Stimulated activated CD8-positive, alpha-beta memory T cell treated with anti-CD3 and anti-CD28 coated beads, Interleukin-4, amount 100 ng/mL, for 48 hours (primary cell): Measurements from ENCODE around the gene PXDN.
"Not testable (repeated sequence)": the region's sequence is repeated elsewhere in the genome, so short reads cannot be mapped to it uniquely, and the experiment has no call there.

ENCODE experiments used
- DNase-seq: peaks from one replicate; pipeline ENCODE4 v3.0.0-alpha.2; 2020

Gene PXDN

DNA sequence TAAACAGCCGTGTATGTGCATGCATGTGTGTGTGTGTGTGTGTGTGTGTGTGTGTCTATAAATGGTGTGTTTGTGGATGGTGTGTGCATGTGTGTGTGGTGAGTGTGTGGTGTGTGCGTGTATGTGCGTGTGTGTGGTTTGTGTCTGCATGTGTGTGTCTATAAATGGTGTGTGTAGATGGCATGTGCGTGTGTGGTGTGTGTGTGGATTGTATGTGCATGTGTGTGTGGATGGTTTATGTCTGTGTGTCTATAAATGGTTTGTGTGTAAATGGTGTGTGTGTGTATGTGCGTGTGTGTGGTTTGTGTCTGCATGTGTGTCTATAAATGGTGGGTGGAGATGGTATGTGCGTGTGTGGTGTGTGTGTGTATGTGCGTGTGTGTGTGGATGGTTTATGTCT is 65.2 kb downstream of the PXDN start:
- DNase-seq = not testable (repeated sequence)

DNA sequence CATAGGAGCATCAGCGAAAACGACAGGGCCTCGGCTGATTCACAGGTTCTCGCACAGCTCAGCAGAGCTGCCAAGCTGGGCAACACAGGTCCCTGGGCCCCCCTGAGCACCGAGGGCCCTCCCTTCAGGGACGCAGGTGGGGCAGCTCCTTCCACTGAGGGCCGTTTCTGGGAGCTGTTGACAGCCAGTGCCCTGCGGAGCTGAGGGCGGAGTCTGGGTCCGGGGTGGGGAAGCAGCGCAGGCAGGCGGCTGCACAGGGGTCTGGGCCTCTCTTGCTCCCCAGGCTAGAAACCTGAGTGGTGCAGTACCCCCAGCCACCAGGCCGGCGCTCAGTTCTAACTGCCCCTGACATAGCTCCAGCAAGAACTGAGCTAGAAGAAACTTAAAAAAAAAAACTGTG is 65.7 kb downstream of the PXDN start:
- no peak for DNase-seq

DNA sequence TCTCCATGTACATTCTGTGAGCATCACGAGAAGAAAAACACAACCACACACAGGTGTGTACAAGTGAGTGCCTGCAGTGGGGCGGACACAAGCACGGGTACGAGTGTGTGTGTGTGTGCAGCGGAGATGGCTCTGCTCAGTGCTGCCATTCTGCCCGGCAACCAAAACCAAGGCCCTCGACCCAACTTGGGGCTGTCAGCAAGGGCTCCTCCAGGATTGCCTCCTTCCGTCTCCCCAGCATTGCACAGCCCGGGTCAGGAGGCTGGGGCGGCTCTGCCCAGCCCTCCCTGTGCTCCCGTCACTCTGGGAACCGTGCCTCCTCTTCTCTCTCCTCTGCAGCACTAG is 66.5 kb downstream of the PXDN start:
- DNase-seq = no peak

DNA sequence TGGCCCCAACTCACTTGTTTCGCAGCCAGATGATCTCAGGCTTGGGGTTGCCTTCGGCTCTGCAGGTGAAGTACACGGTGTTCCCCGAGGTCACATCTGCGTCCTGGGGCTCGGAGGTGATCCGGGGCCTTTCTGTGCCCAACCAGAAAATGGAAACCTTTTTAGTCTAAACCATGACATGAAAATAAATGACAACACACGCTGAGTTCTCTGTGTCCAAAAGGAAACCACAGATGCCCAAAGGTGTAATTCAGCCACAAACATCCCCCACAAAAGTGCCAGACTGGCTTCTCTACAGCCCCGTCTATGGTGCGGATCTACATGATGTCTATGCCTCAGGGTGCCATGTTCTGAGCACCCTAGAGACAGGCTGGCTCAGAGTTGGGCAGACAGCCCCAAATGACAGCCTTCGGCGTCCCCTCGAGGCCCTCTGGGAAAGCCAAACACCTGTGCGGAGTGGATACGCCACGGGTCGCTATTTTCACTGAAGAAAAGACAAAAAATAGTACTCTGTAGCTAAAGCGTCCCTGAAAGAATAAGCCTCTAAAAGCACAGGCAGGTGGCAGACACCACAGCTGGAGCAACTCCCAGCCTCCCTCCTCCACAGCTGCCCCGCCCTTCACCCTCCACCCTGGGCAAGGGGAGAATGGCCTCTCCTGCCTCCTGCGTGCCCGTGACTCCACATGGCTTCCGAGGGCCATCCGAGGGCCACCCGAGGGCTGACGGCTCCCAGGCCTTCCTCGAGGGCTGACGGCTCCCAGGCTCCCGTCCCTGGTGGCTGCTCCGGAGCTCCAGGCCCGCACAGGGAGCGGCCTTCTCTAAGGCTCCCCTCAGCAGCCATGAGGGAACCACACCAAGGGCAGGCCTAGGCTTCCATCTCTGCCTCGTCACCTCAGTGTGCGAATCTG is 67.1 kb downstream of the PXDN start:
- DNase-seq = no peak

DNA sequence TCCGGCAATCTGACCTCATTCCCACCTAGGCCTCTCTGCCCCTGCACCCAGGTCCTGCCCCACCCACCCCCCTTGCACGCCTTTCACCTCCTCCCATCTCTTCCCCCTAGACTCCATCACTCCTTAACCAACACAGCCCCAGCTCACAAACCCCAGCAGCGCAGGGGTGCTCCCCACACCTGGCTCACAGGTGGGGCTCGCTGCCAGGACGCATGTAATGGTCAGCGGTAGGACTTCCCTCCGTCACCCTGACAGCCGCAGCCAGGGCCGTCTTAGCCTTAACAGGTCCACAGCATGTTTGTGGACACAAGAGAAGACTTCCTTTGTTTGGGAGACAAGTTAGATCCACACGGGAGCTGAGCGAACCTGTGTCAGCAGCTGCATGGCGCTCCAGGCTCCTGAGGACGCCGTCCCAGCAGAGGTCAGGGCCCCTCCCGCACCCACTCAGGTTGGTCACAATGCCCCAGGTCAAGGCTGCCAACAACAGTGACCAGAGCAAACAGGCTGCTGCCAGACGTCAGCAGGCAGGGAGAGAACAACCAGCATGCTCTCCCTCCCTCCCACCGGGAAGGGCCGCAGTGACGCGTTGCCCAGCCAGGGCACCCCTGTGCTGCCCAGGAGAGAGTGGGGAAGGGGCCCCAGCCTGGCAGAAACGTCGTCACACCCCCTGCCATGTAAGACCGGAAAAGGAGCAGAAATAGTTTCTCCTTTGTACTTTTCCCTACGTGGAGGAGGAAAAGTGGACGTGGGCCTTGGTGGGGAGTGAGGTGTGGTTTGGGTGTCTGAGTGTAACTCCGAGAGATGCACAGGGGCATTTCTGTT is 68.0 kb downstream of the PXDN start:
- no peak for DNase-seq

DNA sequence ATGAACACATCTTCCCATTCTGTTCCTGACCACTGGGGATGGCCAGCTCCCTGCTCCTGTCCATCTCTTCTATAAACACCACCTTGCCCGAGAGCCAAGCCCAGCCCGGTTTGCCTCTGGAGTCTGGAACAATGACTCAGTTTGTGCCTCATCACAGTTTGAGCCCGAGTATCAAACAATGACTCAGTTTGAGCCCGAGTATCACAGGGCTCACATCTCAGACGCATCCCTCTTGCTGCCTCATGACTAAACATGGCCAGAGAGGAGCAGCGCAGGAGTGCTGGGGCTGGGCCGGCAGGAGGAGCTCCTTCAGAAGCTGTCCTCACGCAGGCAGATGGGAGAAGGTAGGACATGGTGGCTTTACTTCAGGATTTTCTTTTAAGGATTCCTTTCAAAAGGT is 68.7 kb downstream of the PXDN start:
- no peak for DNase-seq

DNA sequence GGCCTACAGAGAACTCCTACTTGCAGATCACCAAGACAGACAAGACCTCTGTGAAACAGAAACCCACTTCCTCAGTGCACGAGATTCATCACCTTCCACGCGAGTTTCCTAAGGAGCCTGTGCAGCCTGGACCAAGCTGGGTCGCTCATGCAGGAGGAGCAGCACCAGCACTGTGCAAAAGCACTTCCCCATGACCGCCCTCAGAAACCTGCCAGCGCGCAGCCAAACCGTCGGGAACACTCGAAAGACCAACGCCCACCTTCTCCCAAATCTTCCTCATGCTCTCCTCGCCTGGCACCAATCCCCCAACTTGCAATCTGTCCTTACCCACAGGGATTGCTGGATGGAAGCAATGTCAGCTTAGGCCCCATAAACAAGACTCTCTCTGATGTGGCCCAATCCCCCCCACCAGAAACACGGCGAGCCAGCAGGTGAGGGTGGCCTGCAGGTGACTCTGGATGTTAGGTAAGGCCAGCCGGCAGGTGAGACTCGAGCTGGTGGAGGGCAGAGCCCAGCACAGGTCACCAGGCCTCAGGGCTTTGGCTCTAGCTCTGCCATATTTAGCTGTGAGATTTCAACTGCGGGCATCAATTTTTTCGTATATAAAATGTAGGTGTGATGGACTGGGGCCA is 69.4 kb downstream of the PXDN start:
- no peak for DNase-seq

DNA sequence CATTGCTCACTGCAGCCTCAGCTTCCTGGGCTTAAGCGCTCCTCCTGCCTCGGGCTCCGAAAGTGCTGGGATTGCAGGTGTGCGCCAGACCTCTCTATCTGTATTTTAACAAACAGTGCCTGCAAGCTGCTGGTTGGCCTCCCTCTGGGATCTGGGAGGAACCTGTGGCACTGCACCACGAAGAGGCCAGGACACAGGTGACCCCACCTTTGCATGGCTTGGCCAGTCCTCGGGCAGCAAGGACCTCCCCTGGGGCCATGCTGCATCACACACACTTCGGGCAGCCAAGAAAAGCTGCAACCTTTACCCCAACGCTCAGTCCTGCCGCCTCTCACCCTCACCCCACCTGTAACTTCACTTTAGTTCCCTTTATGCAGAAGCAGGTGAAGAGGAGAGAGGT is 70.0 kb downstream of the PXDN start:
- no peak for DNase-seq

DNA sequence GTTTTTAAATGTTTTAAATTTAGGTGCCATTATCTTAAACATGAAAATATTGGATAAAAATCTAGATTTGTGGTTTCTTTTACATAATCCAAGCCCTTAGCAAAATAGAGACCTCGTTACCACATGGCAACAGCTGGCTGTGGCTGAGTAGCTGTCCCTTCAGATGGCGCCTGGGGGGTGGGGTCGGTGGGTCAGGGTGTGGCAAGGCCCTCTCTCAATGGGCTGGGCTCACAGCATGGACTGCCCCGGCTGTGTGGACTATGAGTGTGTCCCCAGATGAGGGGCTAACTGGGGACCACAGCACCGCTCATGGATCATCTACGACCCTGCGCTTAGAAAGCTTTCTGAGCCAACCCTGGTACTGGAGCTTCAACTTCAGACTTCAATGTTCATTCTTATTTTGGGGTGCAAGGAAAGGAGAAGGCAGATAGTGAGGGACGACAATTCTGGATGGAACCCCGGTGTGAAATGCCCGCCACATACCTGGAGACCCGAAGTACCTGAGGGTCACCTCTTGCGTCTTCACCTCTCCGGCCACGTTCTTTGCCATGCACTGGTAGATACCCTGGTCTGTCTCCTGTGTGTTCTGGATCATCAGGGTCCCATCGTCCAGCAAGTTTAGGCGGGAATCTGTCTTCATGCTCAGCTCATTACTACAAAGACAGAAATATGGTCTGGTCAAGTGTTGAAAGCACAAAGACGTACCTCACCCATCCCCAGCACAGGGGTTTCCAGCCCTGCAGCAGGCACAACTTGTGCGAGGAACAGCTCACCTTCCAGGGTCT is 71.0 kb downstream of the PXDN start:
- DNase-seq = no peak

DNA sequence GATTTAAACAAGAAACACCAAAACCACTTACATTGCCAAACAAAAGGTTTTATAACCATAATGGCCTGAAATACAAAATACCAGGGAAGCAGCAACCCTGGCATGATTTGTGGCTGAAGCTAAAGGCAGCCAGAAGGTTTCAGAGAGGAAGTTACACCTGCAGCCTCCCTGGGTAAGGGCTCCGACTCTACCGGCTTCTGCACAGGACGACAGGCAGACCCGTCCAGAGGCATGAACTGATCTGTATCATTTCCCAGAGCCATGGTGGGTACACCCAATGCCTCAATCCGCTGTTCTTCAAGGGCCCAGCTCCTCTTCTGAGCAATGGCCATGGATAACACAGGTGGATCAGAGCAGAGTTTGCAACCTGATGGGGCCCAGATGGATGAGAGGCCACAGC is 71.6 kb downstream of the PXDN start:
- DNase-seq = no peak

DNA sequence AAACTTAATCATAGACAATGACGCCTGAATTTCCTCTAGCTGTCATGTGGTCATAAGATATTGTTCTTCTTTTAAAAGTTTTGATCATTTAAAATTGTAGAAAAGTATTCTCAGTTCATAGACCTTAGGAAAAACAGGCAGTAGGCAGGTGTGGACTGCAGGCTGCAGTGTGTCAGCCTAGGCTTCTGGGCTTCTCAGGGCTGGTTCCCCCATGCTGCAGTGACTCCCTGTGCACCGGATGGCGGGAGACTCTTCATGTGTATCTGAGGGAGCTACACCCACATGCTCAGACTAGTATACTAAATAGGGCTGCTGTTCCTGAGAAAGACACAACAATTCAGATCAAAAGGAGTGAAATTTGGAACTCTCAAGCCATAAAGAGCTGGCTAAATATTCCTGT is 72.4 kb downstream of the PXDN start:
- DNase-seq = no peak

DNA sequence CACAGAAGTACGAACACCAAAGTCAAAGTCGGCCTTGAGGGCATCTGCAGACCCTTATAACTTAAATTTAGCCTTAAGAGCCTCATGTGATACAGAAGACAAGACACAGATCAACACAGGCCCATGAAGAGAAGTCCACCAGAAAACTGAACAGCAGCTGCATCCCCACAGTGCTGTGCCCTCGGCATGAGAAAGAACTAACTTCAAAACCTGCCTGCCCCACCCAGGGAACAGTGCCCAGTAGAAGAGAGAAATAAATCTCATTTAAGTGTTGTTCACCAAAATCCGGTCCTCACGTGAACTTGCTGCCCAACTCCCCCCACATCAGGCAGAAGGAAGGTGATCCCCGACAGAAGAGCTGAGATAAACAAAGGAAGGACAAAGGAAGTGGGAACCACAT is 73.7 kb downstream of the PXDN start:
- DNase-seq = no peak

DNA sequence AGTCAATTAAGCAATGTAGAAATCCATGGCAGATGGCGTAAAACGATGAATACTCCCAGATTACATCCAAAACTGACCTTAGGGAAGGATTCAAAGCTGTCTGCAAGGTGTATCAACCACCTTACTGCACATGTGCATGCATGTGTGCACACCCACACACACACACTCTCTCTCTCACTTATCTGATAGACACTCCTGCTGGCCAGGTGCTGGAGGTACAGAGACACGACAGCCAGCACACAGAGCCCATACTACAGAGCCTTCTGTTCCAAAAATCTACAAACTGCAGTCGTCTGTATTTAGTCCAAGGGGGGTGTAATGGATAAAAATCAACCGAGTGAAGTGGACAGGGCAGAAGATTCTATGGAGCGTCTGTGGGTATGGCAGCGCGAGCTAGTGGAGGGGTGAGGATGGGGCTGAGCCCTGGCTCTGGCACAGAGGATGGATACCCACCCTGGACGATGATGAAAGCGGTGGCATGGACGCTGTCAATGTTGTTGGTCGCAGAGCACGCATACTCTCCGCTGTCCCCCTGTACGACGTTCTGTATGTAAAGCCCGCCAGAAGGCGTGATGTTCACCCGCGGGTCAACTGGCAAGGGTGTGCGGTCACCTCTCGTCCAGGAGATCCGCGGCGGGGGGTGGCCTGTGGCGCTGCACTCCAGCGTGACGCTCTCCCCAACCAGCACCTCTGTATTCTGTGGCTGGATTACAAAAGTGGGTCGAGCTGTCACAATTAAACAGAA is 78.4 kb downstream of the PXDN start:
- DNase-seq = no peak

DNA sequence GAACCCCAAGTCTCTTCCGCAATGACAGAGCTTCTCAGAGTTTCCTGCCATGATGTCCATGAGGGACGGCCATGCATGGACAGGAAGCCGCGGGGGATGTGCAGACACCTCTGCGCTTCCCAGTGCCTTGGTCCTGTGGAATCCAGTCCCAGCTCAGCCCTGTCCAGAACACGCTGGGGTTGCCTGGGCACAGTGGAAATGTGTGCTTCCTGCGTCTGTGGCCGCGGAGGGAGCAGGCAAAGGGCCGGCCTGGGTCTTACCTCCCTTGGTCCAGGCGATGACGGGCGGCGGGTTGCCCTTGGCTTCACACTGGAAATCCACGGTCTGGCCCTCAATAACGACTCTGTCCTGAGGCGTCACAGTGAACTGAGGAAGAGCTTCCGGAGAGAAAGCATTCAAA is 79.6 kb downstream of the PXDN start:
- no peak for DNase-seq

DNA sequence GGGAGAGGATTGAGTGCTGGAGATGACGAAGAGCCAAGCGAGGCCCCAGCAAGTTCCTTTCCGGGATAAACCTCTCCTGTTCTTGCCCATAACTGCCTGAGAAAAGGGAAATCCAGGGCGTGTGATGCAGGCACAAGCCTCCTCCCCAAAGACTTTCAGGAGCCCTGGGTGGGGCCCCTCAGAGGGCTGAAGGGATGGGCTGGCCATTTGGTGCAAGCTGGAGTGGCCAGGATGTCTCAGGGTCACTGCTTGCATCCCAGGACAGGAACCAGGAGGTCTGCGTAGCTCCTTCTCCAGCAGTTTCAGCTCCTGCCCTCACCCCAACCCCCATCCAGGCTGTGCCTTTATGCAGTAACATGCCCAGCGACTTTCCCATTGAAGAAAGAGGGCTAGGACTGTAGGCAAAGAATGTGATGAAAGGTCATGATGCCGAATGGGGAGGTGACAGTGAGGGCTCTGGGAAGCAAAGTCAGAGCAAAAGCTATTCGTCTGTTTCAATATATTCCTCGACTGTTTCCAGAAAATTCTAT is 80.2 kb downstream of the PXDN start:
- DNase-seq = no peak

DNA sequence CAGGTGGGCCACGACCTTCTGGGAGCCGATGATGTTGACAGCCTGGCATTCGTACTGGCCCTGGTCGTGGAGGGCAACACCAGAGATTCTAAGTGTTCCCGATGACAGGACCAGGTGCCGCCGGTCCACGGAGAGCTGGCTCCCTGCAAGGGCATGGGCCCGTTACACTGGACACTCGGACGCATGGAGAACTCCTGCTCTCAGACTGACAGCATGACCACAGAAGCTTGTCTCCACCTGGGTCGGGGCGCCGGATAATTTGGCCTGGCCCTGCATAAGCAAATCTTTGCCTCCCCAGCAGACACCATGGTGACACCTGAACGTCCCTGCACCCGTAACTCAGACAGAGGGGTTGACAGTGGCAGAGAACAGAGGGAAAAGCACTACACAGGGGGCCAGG is 80.7 kb downstream of the PXDN start:
- DNase-seq = no peak

DNA sequence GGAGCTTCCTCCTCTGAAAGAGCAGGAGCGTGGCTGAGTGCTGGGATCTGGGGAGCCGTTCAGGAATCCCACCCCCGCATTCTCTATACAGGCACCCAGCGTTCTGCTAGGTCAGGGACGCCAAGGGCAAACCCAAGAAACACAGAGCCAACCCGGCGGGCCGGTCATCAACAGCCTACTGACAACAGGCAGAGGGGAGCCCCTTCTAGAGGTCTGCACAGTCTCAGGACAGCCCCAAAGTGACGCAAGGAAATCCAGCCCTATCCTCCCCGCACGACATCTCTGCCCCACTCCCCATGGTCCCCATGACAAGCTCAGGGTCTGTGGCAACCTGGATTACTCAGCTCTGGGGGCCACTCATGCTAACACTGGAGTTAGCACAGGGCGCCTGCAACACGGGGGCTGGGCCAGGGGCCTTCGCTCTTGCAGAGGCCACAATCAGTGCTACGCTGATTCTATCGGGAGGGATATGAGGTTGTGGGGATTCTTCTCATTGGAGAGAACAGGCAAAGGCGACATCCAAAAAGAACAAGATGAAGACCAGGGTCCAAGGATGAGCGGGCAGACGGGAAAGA is 81.6 kb downstream of the PXDN start:
- no peak for DNase-seq

DNA sequence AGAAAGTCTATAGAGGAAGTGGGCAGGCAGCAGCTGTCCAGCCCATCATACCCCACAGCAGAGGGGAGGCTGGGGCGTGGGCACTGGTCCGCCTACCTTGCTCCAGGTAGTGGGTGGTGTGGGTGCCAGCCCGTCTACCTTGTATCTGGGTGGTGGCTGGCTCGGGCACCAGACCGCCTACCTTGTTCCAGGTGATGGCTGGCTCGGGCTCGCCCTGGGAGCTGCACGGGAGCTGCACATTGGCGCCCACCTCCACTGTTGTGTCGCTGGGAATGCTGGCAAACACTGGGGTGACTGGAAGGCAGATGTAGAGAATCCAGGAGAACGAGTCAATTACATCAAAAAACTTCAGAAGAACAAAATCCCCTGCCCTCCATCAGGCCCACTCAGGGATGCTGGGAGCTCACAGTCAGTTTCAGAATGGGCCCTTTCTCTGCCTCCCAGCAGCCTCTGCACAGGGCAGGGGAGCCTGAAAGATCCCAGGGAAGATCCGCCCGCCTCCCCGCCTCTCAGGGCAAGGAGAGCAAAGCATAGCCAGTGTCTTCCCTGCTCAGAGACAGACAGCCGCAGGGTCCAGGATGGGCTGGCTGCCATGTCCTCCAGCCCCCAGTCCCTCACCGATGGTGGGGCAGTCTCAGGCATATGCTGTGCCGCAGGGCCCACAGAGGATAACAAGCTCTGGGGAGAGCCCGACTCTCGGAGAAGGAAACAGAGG is 82.3 kb downstream of the PXDN start:
- DNase-seq = no peak

DNA sequence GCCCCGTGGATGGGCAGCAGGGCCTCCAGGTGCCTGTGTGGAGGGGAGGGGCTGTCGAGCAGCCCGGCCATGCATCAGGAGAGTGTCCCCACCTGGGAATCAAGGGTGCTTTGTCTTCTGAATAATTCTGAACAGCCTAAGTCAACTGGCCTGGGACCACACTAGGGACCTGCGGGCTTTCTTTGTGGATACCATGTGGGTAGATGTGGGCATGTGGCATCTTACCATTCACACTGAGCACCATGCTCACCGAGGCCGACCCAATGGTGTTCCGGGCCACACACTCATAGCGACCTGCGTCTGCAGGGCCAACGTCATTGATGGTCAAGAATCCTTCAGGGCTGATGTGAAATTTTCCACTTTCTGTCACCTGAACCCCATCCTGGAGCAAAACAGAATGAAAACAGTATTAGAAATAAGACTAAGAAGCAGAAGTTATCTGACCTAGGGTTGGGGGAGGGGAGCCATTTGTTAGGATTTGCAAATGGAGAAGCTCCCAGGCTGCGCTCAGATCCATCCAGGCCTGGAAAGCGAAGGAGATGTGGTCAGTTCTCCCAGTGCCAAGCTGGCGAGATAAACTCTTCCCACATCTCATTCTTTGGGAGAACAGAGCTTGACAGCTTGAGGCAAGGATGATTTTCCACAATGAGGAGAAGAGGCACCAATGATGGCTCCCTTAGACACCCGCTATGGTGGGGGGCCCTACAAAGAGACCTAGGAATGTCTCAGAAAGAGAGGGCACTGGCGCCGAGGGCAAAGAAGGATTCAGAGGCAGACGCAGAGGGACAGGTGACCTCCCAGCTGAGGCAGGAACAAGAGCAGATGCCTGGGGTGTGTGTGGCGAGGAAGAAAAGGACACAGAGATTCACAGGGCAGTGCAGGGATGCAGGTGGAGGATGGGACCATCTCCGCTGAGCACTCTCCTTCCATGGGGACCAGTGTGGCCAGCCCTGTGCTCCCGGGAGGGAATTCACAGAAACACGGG is 83.4 kb downstream of the PXDN start:
- DNase-seq = no peak
